Epidermal melanocyte (primary cell): Measurements from ENCODE around the gene SH3YL1.

Source experiments
- DNase-seq: peaks from one replicate; pipeline ENCODE4 v3.0.0; 2011; ENCODE audit warnings: low spot score; ENCODE audit not compliant: insufficient read length

SH3YL1 gene

GRCh38 chr2:223971-224760, 39.7 kb downstream of the SH3YL1 start:
- no peak for DNase-seq

GRCh38 chr2:223451-223850, 40.4 kb downstream of the SH3YL1 start:
- no peak for DNase-seq

GRCh38 chr2:216068-216467, 47.8 kb downstream of the SH3YL1 start:
- no peak for DNase-seq

DNA sequence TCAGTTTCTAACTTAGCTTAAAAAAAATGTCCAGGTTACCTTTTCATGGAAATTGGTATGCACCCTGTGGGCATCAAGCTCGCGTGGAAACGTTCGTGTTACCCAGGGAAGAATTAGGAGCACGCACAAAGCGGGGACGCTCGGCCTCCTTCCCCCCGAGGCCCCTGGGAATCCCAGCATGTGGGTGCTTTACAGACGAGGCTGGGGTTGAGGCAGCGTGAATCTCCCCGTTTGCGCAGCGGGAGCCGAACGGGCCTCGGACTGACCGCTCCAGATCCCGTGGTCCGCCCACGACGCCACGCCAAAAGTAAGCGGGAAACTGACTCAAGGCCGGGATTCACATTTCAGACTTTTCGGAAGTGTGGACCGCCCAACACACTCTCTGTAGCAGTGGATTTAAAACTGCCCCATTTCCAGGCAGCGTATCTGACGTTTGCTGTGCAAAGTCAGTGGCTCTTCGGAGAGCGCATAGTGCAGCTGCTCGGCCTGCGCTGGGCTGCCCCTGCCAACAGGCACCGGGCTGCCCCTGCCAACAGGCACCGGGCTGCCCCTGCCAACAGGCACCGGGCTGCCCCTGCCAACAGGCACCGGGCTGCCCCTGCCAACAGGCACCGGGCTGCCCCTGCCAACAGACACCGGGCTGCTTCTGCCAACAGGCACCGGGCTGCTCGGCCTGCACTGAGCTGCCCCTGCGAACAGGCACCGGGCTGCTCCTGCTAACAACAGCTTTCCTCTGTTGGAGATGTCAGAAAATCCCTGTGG, 49.7 kb downstream of the SH3YL1 start:
- DNase-seq = no peak

GRCh38 chr2:211486-212184, 52.2 kb downstream of the SH3YL1 start:
- no peak for DNase-seq

DNA sequence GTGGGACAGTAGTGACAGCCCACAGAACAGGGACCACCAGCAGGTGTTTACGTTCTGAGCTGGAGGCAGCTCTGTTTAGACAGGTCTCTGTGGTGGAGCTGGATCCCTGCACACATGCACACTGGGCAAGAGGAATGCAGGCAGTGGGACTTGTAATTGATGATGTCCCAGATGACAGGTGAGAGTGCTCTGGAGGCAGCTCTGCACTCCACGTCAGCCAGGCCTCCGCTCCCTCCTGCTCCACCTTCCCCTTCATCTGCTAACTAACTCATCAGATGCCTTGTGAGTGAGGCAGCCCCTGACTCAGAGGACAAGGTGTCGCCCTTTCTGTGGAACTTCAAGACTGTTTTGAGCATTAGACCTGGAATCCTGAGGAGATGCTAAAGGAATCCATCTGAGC, 53.2 kb downstream of the SH3YL1 start:
- DNase-seq = no peak

GRCh38 chr2:209470-209869, 54.4 kb downstream of the SH3YL1 start:
- DNase-seq = no peak

- DNase-seq = no peak
These were observed 55.5 kb downstream of the SH3YL1 start for GRCh38 chr2:208335-208734.

GRCh38 chr2:203984-204383, 59.8 kb downstream of the SH3YL1 start:
- no peak for DNase-seq

DNA sequence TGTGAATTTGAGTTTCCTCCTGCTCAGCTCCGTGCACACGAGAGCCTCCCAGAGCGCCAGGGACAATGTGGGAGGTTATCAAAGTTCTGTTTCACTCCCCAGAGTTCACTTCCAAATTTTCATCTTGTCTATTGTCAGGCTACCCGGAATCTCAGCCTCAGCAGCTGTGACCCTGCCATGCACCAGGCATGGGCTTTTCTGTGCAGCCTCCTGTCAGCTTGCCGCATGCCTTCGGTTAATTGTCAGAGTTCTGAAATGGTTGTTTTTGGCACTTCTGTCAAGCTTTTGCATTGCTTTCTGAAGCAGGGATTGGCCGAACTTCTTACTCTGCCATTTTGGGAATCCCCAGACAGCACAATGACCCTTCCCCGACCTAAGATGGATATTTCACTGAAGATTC, 60.4 kb downstream of the SH3YL1 start:
- no peak for DNase-seq

DNA sequence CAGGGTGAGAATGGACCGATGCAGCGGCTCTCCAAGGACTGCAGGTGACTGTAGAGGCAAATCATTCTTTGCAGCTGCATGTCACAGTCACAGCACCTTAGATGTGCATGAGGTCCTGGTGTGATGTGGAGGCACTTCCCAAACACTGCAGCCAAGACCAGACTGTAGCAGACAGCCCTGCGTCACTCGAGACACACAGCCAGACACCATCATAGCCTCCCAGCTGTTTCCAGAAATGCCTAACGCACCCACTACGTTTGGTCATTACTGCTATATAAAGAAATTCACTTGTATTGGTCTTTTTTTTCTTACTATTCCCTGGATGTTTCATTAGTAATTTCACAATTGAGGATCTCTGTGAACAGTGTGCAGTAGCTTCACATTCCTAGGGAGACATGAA, 60.9 kb downstream of the SH3YL1 start:
- DNase-seq = no peak

- no peak for DNase-seq
These were observed 62.0 kb downstream of the SH3YL1 start for GRCh38 chr2:201648-202433.

DNA sequence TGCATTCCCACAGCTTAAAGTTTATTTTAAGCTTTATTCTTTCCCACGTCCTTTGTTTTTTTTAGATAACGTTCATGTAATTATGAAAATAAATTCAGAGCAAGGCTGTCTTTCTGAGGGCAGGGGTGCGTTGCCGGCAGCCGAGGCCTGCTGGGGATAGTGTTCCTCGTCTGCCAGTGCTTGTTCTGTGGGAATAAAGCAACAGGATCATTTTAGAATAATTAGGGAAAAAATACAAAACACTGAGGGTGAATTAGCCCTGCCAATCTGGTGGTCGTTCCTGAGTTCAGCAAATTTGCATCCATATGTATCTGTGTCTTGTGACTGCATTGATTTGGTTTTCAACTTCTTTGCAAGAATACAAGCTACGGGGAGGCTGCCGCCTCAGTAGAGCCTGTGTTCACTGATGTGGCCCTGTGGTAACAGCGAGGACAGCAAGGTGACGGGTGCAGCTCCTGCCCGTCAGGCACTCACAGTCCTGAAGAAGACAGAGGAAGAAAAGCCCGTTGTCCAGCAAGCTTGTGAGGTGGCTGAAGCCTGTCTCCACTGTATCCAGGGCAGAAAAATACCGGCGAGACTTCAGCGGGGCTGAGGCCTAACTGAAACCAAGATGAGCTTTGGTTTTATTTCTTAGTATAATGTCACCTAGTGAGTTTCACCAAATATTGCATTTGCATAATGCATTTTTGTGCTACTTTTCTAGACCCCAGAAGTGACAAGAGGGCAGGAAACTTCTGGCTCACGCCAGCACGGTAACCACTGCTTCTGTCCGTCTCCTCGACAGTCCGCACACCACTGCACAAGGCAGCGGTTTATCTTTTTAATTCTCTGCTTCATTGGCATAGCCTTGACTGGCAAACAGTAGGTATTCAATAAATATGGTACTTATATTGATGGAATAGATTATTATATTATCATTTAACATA, 64.5 kb downstream of the SH3YL1 start:
- DNase-seq = no peak

DNA sequence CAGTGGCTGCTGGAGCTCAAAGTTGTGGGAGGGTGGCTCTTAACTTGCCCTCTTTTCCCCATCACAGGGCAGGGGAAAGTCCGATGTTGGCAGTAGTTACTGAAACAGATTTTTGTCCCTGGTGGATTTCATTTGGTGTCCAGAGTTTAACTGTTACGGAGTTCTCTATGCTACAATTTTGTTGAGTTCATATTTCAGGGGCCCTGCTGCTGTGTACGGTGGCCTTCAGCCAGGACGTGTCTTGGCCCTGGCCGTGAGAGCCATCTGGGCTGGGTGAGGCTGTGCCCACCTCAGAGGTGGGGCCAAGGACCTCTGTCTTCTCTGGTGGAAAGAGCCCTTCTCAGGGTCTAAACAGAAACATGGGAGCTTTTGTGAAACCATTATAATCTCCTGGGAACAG, 67.4 kb downstream of the SH3YL1 start:
- DNase-seq = no peak

GRCh38 chr2:195932-196331, 67.9 kb downstream of the SH3YL1 start:
- no peak for DNase-seq

DNA sequence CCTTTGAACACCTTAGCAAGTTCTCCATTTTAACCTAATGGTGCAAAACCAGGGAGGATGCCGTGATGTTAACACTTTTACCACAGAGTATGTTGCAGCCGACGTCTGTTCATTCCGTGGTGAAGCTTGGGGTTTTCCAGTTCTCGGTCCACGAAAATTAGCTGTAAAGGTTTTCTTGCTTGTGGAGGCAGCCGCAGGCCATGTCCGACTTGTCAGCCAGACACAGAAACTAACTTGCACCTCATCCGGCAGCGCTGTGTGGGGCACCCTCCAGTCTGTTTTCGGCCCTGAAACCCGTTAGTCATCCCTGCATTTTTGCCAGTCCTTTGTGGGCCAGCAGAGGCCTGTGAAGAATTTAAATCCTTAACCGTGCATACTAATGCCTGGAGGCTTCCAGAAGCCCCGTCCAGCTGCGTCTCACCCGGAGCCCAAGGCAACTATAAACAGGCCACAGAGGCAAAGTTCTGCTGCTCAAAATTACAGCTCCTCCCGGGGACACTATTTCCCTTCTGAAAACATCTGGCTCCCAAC, 70.6 kb downstream of the SH3YL1 start:
- DNase-seq = no peak

DNA sequence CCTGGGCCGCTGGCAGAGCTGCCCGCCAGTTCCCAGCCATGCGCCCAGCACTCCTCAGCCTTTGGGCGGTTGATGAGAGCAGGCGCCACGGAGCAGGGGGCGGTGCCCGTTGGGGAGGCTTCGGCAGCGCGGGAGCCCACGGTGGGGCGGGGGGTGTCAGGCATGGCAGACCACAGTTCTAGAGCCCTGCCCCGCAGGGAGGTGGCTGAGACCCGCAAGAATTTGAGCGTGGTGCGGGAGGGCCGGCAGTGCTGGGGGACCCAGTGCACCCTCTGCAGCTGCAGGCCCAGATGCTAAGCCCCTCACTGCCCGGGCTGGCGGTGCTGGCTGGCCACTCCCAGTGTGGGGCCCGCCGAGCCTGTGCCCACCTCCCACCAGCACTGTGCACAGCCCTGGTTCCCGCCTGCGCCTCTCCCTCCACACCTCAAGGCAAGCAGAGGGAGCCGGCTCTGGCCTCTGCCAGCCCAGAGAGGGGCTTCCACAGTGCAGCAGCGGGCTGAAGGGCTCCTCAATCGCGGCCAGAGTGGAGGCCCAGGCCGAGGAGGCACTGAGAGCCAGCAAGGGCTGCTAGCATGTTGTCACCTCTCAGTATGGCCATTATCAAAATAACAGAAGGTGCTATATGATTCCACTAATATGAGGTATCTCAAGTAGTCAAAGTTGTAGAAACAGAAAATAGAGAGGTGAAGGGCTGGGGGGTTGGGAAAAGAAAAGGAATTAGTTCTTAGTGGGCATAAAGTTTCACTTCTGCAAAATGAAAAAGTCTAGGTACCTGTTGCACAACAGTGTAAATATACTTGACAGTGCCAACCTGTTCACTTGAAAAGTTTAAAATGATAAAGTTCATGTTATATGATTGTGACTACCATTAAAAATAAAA, 72.3 kb downstream of the SH3YL1 start:
- DNase-seq = no peak

DNA sequence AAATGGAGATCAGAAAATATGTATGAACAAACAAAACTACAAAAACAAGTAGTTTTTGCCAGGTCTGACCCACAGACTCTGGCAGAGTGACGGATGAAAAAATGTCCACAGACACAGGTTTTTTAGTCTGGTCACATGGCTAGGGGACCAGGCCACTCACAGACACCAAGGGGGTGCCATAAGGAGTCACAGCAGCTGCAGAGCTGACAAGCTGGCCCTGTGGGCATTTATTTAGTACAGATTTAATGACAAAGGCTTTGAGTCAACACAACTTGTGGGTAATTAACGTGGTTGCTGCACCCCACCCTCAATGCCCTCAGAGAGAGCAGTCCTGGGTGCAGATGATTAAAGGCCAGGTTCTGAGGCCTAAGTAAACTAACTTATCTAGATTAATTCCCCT, 76.0 kb downstream of the SH3YL1 start:
- DNase-seq = no peak

DNA sequence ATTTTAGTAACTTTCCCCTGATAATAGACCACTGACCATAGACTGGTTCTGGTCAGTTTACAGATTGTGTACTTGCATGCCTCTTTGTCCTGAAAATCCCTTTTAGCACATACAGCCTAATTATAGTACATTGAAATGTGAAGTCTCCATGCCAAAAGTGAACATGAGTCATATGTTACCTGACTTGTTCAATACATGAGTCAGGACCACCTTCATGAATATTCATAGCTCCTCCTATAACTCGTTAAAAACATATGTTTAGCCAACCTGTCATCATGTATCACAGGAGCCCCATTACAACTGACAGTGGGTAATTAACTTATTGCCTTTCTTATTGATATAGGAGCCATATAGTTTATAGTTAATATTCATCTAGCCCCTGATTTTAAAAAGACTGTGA, 78.6 kb downstream of the SH3YL1 start:
- DNase-seq = no peak
